ENCODE measurements around the gene ATP5F1D.

Gene ATP5F1D

GRCh38 chr19:1256646-1257474 is 15.3 kb downstream of the ATP5F1D start:
- no peak for TF ChIP-seq POLR2A (IDR thresholded peaks at IDR 0.05; ENCODE audit: extremely low read depth, insufficient read length)
- no peak for TF ChIP-seq CTCF (IDR thresholded peaks at IDR 0.05; ENCODE audit: low read depth, low read length)
- TF ChIP-seq, protein P1, sequence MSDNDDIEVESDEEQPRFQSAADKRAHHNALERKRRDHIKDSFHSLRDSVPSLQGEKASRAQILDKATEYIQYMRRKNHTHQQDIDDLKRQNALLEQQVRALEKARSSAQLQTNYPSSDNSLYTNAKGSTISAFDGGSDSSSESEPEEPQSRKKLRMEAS (IDR thresholded peaks at IDR 0.05; ENCODE audit: low read depth, low read length): no peak
- no peak for TF ChIP-seq MYC (IDR thresholded peaks at IDR 0.05; ENCODE audit: low read depth, low read length)
- no peak overlapping the region for H3K4me3 ChIP-seq (ENCODE audit: low read depth, low read length)
- DNase-seq (ENCODE audit: low read depth): no peak

- DNase-seq (ENCODE audit: low read depth): no peak
- TF ChIP-seq, protein P1 (IDR thresholded peaks at IDR 0.05; ENCODE audit: low read depth, low read length): no peak
- TF ChIP-seq POLR2A (IDR thresholded peaks at IDR 0.05; ENCODE audit: extremely low read depth, insufficient read length): no peak
- TF ChIP-seq CTCF (IDR thresholded peaks at IDR 0.05; ENCODE audit: low read depth, low read length): no peak
- no peak for TF ChIP-seq MYC (IDR thresholded peaks at IDR 0.05; ENCODE audit: low read depth, low read length)
- H3K4me3 ChIP-seq (ENCODE audit: low read depth, low read length): no peak overlapping the region
Measured at GRCh38 chr19:1257475-1258162, 16.1 kb downstream of the ATP5F1D start.

GRCh38 chr19:1258163-1258492 is 16.6 kb downstream of the ATP5F1D start:
- DNase-seq (ENCODE audit: low read depth): no peak
- TF ChIP-seq, protein P1 (IDR thresholded peaks at IDR 0.05; ENCODE audit: low read depth, low read length): no peak
- no peak for TF ChIP-seq MYC (IDR thresholded peaks at IDR 0.05; ENCODE audit: low read depth, low read length)
- no peak for TF ChIP-seq CTCF (IDR thresholded peaks at IDR 0.05; ENCODE audit: low read depth, low read length)
- no peak for TF ChIP-seq POLR2A (IDR thresholded peaks at IDR 0.05; ENCODE audit: extremely low read depth, insufficient read length)
- H3K4me3 ChIP-seq (ENCODE audit: low read depth, low read length): no peak overlapping the region

GRCh38 chr19:1258707-1259205 is 17.2 kb downstream of the ATP5F1D start:
- H3K4me3 ChIP-seq (ENCODE audit: low read depth, low read length): no peak overlapping the region
- no peak for DNase-seq (ENCODE audit: low read depth)
- TF ChIP-seq POLR2A (IDR thresholded peaks at IDR 0.05; ENCODE audit: extremely low read depth, insufficient read length): no peak

GRCh38 chr19:1259206-1259875 is 17.8 kb downstream of the ATP5F1D start:
- H3K4me3 ChIP-seq (ENCODE audit: low read depth, low read length): no peak overlapping the region
- TF ChIP-seq MYC (IDR thresholded peaks at IDR 0.05; ENCODE audit: low read depth, low read length) (no peak), POLR2A (IDR thresholded peaks at IDR 0.05; ENCODE audit: extremely low read depth, insufficient read length) (no peak), CTCF (IDR thresholded peaks at IDR 0.05; ENCODE audit: low read depth, low read length) (no peak)
- TF ChIP-seq, protein P1 (IDR thresholded peaks at IDR 0.05; ENCODE audit: low read depth, low read length): no peak
- peak; percentile 61 for DNase-seq (ENCODE audit: low read depth)

Measured in NB4 (cell line).